HEK293 (cell line): ENCODE data around the gene SEC16A.
A peak's percentile ranks its signal among the peaks of the same experiment; 100 is the strongest.

Experiments
- CTCF ChIA-PET: fragments of 350-600 bp; formaldehyde crosslinking; extraction: SDS; loops from one replicate; lab custom pipeline; 2021; ENCODE audit warnings: antibody characterized with exemption; lab: Yijun Ruan, JAX
- POLR2A ChIA-PET: fragments of 300-600 bp; formaldehyde crosslinking; extraction: SDS; loops from one replicate; lab custom pipeline; 2020; ENCODE audit warnings: antibody characterized with exemption, inconsistent platforms; lab: Yijun Ruan, JAX
- H3K27ac ChIP-seq: fragments of 200-500 bp; sonication (Bioruptor generic); 2 replicates; pipeline ENCODE4 v1.5.1; 2014; ENCODE audit warnings: low read depth, low read length, control low read depth, inconsistent platforms; ENCODE audit errors: extremely low read depth
- H3K36me3 ChIP-seq, 2 experiments: fragments of 200-500 bp in 1 of 2; sonication (Bioruptor generic) in 1 of 2; 1 replicate in 1 of 2; 2 replicates in 1 of 2; pipeline ENCODE4 v1.5.1; 2014 to 2017; ENCODE audit warnings: inconsistent platforms in 2 of 2, low read length in 2 of 2; ENCODE audit not compliant: control insufficient read depth in 2 of 2, insufficient read depth in 1 of 2
- H3K4me1 ChIP-seq: fragments of 200-500 bp; sonication (Bioruptor generic); 2 replicates; pipeline ENCODE4 v1.5.1; 2014; ENCODE audit warnings: mild to moderate bottlenecking, low read length, inconsistent platforms; ENCODE audit not compliant: control insufficient read depth, insufficient read depth
- H3K4me3 ChIP-seq: 2 replicates; pipeline ENCODE4 v1.5.1; 2011; ENCODE audit warnings: low read depth, mild to moderate bottlenecking, control low read depth, low read length, moderate library complexity
- H3K9me3 ChIP-seq: fragments of 200-500 bp; sonication (Bioruptor generic); 2 replicates; pipeline ENCODE4 v1.5.1; 2014; ENCODE audit warnings: low read depth, low read length, inconsistent platforms; ENCODE audit not compliant: control insufficient read depth, insufficient read depth
- KLF1 ChIP-seq: fragments of 450-650 bp; formaldehyde crosslinking; IDR thresholded peaks from 2 replicates; pipeline ENCODE4 v1.5.1; 2016; ENCODE audit warnings: missing biosample characterization, missing genetic modification characterization
- PATZ1 ChIP-seq: fragments of 450-650 bp; formaldehyde crosslinking; IDR thresholded peaks from 2 replicates; pipeline ENCODE4 v1.5.1; 2016; ENCODE audit warnings: missing biosample characterization, missing genetic modification characterization
- SP2 ChIP-seq: fragments of 450-650 bp; formaldehyde crosslinking; IDR thresholded peaks from 2 replicates; pipeline ENCODE4 v1.5.1; 2016; ENCODE audit warnings: missing biosample characterization, missing genetic modification characterization
- ZBTB1 ChIP-seq: fragments of 450-650 bp; formaldehyde crosslinking; IDR thresholded peaks from 2 replicates; pipeline ENCODE4 v1.5.1; 2016; ENCODE audit warnings: missing biosample characterization, missing genetic modification characterization
- ZNF175 ChIP-seq: fragments of 450-650 bp; formaldehyde crosslinking; IDR thresholded peaks from 2 replicates; pipeline ENCODE4 v1.5.1; 2016; ENCODE audit warnings: missing biosample characterization, missing genetic modification characterization
- ZNF292 ChIP-seq: fragments of 450-650 bp; formaldehyde crosslinking; IDR thresholded peaks from 2 replicates; pipeline ENCODE4 v1.5.1; 2016; ENCODE audit warnings: low read depth, missing biosample characterization, missing genetic modification characterization, borderline replicate concordance
- ZNF311 ChIP-seq: fragments of 450-650 bp; formaldehyde crosslinking; IDR thresholded peaks from 2 replicates; pipeline ENCODE4 v1.5.1; 2017; ENCODE audit warnings: missing biosample characterization, missing genetic modification characterization, borderline replicate concordance
- ZNF404 ChIP-seq: fragments of 450-650 bp; formaldehyde crosslinking; IDR thresholded peaks from 2 replicates; pipeline ENCODE4 v1.5.1; 2017; ENCODE audit warnings: missing biosample characterization, missing genetic modification characterization
- ZNF449 ChIP-seq: fragments of 450-650 bp; formaldehyde crosslinking; IDR thresholded peaks from 2 replicates; pipeline ENCODE4 v1.5.1; 2017; ENCODE audit warnings: missing biosample characterization, mild to moderate bottlenecking, missing genetic modification characterization, moderate library complexity
- ZNF514 ChIP-seq: fragments of 450-650 bp; formaldehyde crosslinking; IDR thresholded peaks from 2 replicates; pipeline ENCODE4 v1.5.1; 2016; ENCODE audit warnings: missing biosample characterization, missing genetic modification characterization
- ZNF544 ChIP-seq: fragments of 450-650 bp; formaldehyde crosslinking; IDR thresholded peaks from 2 replicates; pipeline ENCODE4 v1.5.0; 2017; ENCODE audit warnings: missing biosample characterization, missing genetic modification characterization
- ZNF596 ChIP-seq: fragments of 450-650 bp; IDR thresholded peaks from 2 replicates; pipeline ENCODE4 v1.5.0; 2018; ENCODE audit warnings: missing biosample characterization, mild to moderate bottlenecking, missing genetic modification characterization, moderate library complexity
- ZNF677 ChIP-seq: fragments of 450-650 bp; IDR thresholded peaks from 2 replicates; pipeline ENCODE4 v1.5.0; 2018; ENCODE audit warnings: missing biosample characterization, mild to moderate bottlenecking, missing genetic modification characterization, moderate library complexity
- ZNF704 ChIP-seq: fragments of 450-650 bp; formaldehyde crosslinking; IDR thresholded peaks from 2 replicates; pipeline ENCODE4 v1.5.1; 2016; ENCODE audit warnings: missing biosample characterization, missing genetic modification characterization

SEC16A gene

GRCh38 chr9:136512651-136513071, 29.8 kb upstream of the SEC16A start:
- Histone ChIP-seq H3K4me1 (no peaks in the 10 kb centered on the region), H3K27ac (no peak overlapping the region), H3K36me3 (peaks cover 0 to 73% of the 10 kb centered on the region in 2 experiments; a peak in 1 of 3 replicates), H3K9me3 (no peaks in the 10 kb centered on the region), H3K4me3 (no peak overlapping the region)
- TF ChIP-seq ZNF596 (tag by site-specific recombination), result no peak
- TF ChIP-seq KLF1 (tag by site-specific recombination), result no peak
- no peak for TF ChIP-seq ZNF292
- 0 out of 2 replicates have a peak, but pooled peaks have one; percentile 4 for TF ChIP-seq SP2 (tag by site-specific recombination)
- POLR2A ChIA-PET, result no interaction called here
- CTCF ChIA-PET, result interaction anchor here (0.6 kb wide), 1 partner anchor 74 kb away, joined by 3 read pairs; no protein-coding TSS in a partner anchor

- CTCF ChIA-PET, result interaction anchor here (0.6 kb wide), 1 partner anchor 26 kb away, joined by 3 read pairs; no protein-coding TSS in a partner anchor
- no peaks in the 10 kb centered on the region for H3K4me1 ChIP-seq
- no peak overlapping the region for H3K4me3 ChIP-seq
- TF ChIP-seq ZNF514 (tag by site-specific recombination), result no peak
- peaks cover 0 to 75% of the 10 kb centered on the region in 2 experiments; a peak in 1 of 3 replicates for H3K36me3 ChIP-seq
- POLR2A ChIA-PET, result no interaction called here
- no peaks in the 10 kb centered on the region for H3K9me3 ChIP-seq
- H3K27ac ChIP-seq, result no peak overlapping the region
Observed at GRCh38 chr9:136511670-136512592, 29.1 kb upstream of the SEC16A start.

GRCh38 chr9:136511144-136511669, 28.4 kb upstream of the SEC16A start:
- CTCF ChIA-PET, result interaction anchor here (0.6 kb wide), 1 partner anchor 25 kb away, joined by 3 read pairs; no protein-coding TSS in a partner anchor
- no peak overlapping the region for H3K4me3 ChIP-seq
- H3K27ac ChIP-seq, result no peak overlapping the region
- no peaks in the 10 kb centered on the region for H3K9me3 ChIP-seq
- POLR2A ChIA-PET, result no interaction called here
- peaks cover 0 to 81% of the 10 kb centered on the region in 2 experiments; a peak in 1 of 3 replicates for H3K36me3 ChIP-seq
- no peaks in the 10 kb centered on the region for H3K4me1 ChIP-seq
- TF ChIP-seq ZNF175 (tag by site-specific recombination) (no peak), ZNF449 (tag by site-specific recombination) (no peak), PATZ1 (tag by site-specific recombination) (no peak), ZNF677 (tag by site-specific recombination) (no peak), ZNF544 (tag by site-specific recombination) (no peak), ZNF404 (tag by site-specific recombination) (no peak), ZNF311 (tag by site-specific recombination) (no peak), ZBTB1 (tag by site-specific recombination) (no peak), ZNF704 (tag by site-specific recombination) (no peak)
